Esophagus squamous epithelium (tissue), 5 donors: ENCODE measurements around the gene MRPL27. TPM values are rescaled to one million over a fixed set of nuclear protein-coding genes. Genes with fewer than 3 reads are reported as not detected.

Experiments used
- DNase-seq: peaks from one replicate; lab custom pipeline; 2025; lab: John Stamatoyannopoulos, UW
- H3K27ac ChIP-seq, 4 donors: fragments of 200-600 bp; sonication (generic); one replicate each; pipeline ENCODE4 v1.5.1; 2016 to 2019; ENCODE audit warnings: mild to moderate bottlenecking in 1 of 4
- H3K27me3 ChIP-seq, 4 donors: fragments of 200-600 bp; sonication (generic); 1 replicate in 3 of 4; 2 replicates in 1 of 4; pipeline versions ENCODE4 v1.5.1 to v1.6.0; 2017 to 2021; ENCODE audit warnings: antibody characterized with exemption in 1 of 4
- H3K36me3 ChIP-seq, 3 donors: fragments of 200-600 bp; sonication (generic); one replicate each; pipeline ENCODE4 v1.5.1; 2016 to 2019
- H3K4me1 ChIP-seq, 3 donors: fragments of 200-600 bp; sonication (generic); one replicate each; pipeline ENCODE4 v1.5.1; 2017 to 2019
- H3K4me3 ChIP-seq, 4 donors: fragments of 200-600 bp; sonication (generic); 1 replicate in 3 of 4; 2 replicates in 1 of 4; pipeline ENCODE4 v1.5.1; 2016 to 2019; ENCODE audit warnings: mild to moderate bottlenecking in 2 of 4, moderate library complexity in 1 of 4
- H3K9me3 ChIP-seq, 3 donors: fragments of 200-600 bp; sonication (generic); one replicate each; pipeline ENCODE4 v1.5.1; 2016 to 2019
- CTCF ChIP-seq, 6 experiments: fragments of 450-650 bp in 4 of 6; fragments of 200-600 bp in 2 of 6; sonication (generic) in 2 of 6; IDR thresholded peaks; one replicate each; pipeline ENCODE4 v1.5.1; 2016 to 2019; ENCODE audit warnings: antibody characterized with exemption in 6 of 6, mild to moderate bottlenecking in 4 of 6, moderate library complexity in 4 of 6
- POLR2A ChIP-seq, 4 donors: fragments of 450-650 bp; IDR thresholded peaks; one replicate each; pipeline ENCODE4 v1.6.1; 2017; ENCODE audit warnings: antibody characterized with exemption in 4 of 4, mild to moderate bottlenecking in 4 of 4, moderate library complexity in 3 of 4
- WGBS, 2 donors: methylation state at CpG; one replicate each; pipeline ENCODE4 v1.1.5; 2018; 5-methylcytosine and 5-hydroxymethylcytosine counted together
- intact Hi-C: fragments of 100-400 bp; cut with DNase I; formaldehyde crosslinking; loops from one replicate; pipeline ENCODE4 v1.15.0; 2022
- total RNA-seq, 4 donors: library from RNA; depleted of rRNA; stranded (reverse); fragments of >200 nt; gene quantifications; one replicate each; pipeline ENCODE4 v1.1.0, GENCODE V29; 2016
- donor health status: DM: yes; HTN: yes; CAD: no.

Gene MRPL27
- total RNA-seq, 4 donors from 2014 or later: 58.0 to 77.7 (median 74.5) TPM

- WGBS, 2 donors: 95% methylated on average over 5 of the region's 5 CpGs
- TF ChIP-seq CTCF (IDR thresholded peaks at IDR 0.05) (no peak), POLR2A (IDR thresholded peaks at IDR 0.05) (no peak)
Observed at GRCh38 chr17:50393700-50394099, 20.7 kb upstream of the MRPL27 start.

GRCh38 chr17:50392621-50393020 is 19.6 kb upstream of the MRPL27 start:
- no peaks in the 10 kb centered on the region for H3K27me3 ChIP-seq
- intact Hi-C loops: no loop called here
- H3K4me1 ChIP-seq: peaks cover 7 to 29% (median 19%) of the 10 kb centered on the region in 3 donors
- H3K9me3 ChIP-seq: no peaks in the 10 kb centered on the region
- DNase-seq: no peak
- no peak overlapping the region for H3K27ac ChIP-seq
- no peak for TF ChIP-seq POLR2A (IDR thresholded peaks at IDR 0.05)
- no peak for TF ChIP-seq CTCF (IDR thresholded peaks at IDR 0.05)
- H3K36me3 ChIP-seq: peaks cover 44 to 75% (median 50%) of the 10 kb centered on the region in 3 donors
- 91 to 99% methylated on average over 5 of the region's 6 CpGs for WGBS, 2 donors
- no peak overlapping the region for H3K4me3 ChIP-seq

More at GRCh38 chr17:50393700-50394099, 20.7 kb upstream of the MRPL27 start:
- peaks cover 7 to 33% (median 23%) of the 10 kb centered on the region in 3 donors for H3K4me1 ChIP-seq
- intact Hi-C loops: no loop called here
- peaks cover 33 to 64% (median 40%) of the 10 kb centered on the region in 3 donors for H3K36me3 ChIP-seq
- H3K27ac ChIP-seq: no peak overlapping the region
- no peaks in the 10 kb centered on the region for H3K27me3 ChIP-seq
- no peak overlapping the region for H3K4me3 ChIP-seq
- no peaks in the 10 kb centered on the region for H3K9me3 ChIP-seq
- no peak for DNase-seq

GRCh38 chr17:50389534-50389933 is 16.6 kb upstream of the MRPL27 start:
- Histone ChIP-seq H3K4me3 (no peak overlapping the region), H3K27ac (no peak overlapping the region), H3K4me1 (peaks cover 0 to 2% (median 0%) of the 10 kb centered on the region in 3 donors), H3K9me3 (no peaks in the 10 kb centered on the region), H3K27me3 (no peaks in the 10 kb centered on the region), H3K36me3 (peaks cover 55 to 100% (median 69%) of the 10 kb centered on the region in 3 donors)
- WGBS, 2 donors: 94 to 98% methylated on average over 6 of the region's 6 CpGs
- TF ChIP-seq POLR2A (IDR thresholded peaks at IDR 0.05): no peak
- no peak for TF ChIP-seq CTCF (IDR thresholded peaks at IDR 0.05)
- intact Hi-C loops: no loop called here
- no peak for DNase-seq

DNA sequence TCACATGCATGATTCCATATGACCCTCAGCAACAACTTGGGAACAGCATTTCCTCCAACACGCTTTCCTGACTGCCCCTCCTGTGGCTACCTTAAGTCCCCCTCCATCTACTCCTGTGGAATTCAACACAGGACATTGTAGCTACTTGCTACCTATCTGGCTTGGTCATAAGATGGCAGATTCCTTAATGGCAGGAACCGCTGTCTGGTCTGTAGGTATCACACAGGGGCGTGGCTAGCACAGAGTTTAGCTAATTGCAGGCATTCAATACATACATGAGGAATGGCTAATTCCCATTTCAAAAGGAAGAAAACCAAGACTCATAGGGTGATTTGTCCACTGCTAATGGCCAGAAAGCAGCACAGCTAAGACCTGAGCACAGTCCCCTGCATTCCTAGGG is 15.7 kb upstream of the MRPL27 start:
- Histone ChIP-seq H3K36me3 (peaks cover 58 to 100% (median 71%) of the 10 kb centered on the region in 3 donors), H3K27ac (no peak overlapping the region), H3K27me3 (no peaks in the 10 kb centered on the region), H3K4me1 (no peaks in the 10 kb centered on the region), H3K4me3 (no peak overlapping the region), H3K9me3 (no peaks in the 10 kb centered on the region)
- DNase-seq: no peak
- intact Hi-C loops: no loop called here
- TF ChIP-seq CTCF (IDR thresholded peaks at IDR 0.05) (no peak), POLR2A (IDR thresholded peaks at IDR 0.05) (no peak)
- WGBS, 2 donors: 71 to 90% methylated on average over 1 of the region's 3 CpGs

GRCh38 chr17:50386510-50386909 is 13.5 kb upstream of the MRPL27 start:
- no peak overlapping the region for H3K4me3 ChIP-seq
- intact Hi-C loops: no loop called here
- H3K36me3 ChIP-seq: peaks cover 61 to 100% (median 67%) of the 10 kb centered on the region in 3 donors
- no peak overlapping the region for H3K27ac ChIP-seq
- H3K4me1 ChIP-seq: no peaks in the 10 kb centered on the region
- 81% methylated on average over 3 of the region's 3 CpGs for WGBS, 2 donors
- H3K9me3 ChIP-seq: no peaks in the 10 kb centered on the region
- TF ChIP-seq POLR2A (IDR thresholded peaks at IDR 0.05) (no peak), CTCF (IDR thresholded peaks at IDR 0.05) (no peak)
- no peak for DNase-seq
- H3K27me3 ChIP-seq: no peaks in the 10 kb centered on the region
